PC-9 (cell line): ENCODE measurements around the gene SMURF1. TPM values are rescaled to one million over a fixed set of nuclear protein-coding genes. Genes with fewer than 3 reads are reported as not detected.

ENCODE experiments used
- BruUV-seq: library from RNA; stranded (reverse); fragments of 400-500 nt; replicated peaks from 2 replicates; lab custom pipeline; 2021; lab: Mats Ljungman, UMichigan
- CTCF ChIA-PET: fragments of 300-600 bp; sonication (Branson Sonifier 250); formaldehyde crosslinking; loops from one replicate; lab custom pipeline; 2022; ENCODE audit warnings: antibody characterized with exemption; lab: Charles Lee
- POLR2A ChIA-PET: fragments of 300-600 bp; sonication (Branson Sonifier 250); formaldehyde crosslinking; loops from one replicate; lab custom pipeline; 2022; ENCODE audit warnings: antibody characterized with exemption; ENCODE audit not compliant: unreplicated experiment; lab: Charles Lee
- DNase-seq, 2 experiments: peaks; one replicate each; pipeline versions ENCODE4 v3.0.0 to v3.0.0-alpha.2; 2015 to 2022; ENCODE audit warnings: mixed read lengths in 1 of 2
- H2AFZ ChIP-seq: fragments of 200-600 bp; sonication (generic); 2 replicates; pipeline ENCODE4 v1.8.1; 2017; ENCODE audit warnings: antibody characterized with exemption
- H3F3A ChIP-seq: fragments of 200-600 bp; sonication (generic); 2 replicates; pipeline ENCODE4 v1.8.1; 2017; ENCODE audit warnings: antibody characterized with exemption, mild to moderate bottlenecking, low read depth; ENCODE audit not compliant: insufficient read depth
- H3K27ac ChIP-seq: fragments of 200-600 bp; sonication (generic); 2 replicates; pipeline ENCODE4 v1.6.1; 2016; ENCODE audit warnings: mixed run types
- H3K27me3 ChIP-seq: fragments of 200-600 bp; sonication (generic); 2 replicates; pipeline ENCODE4 v1.6.1; 2016; ENCODE audit warnings: low read depth, mixed run types; ENCODE audit not compliant: insufficient read depth
- H3K36me3 ChIP-seq: fragments of 200-600 bp; sonication (generic); 2 replicates; pipeline ENCODE4 v1.6.1; 2016; ENCODE audit warnings: low read depth, mixed run types
- H3K4me1 ChIP-seq: fragments of 200-600 bp; sonication (generic); replicated peaks from 2 replicates; pipeline ENCODE4 v1.6.1; 2016; ENCODE audit warnings: mixed run types; ENCODE audit not compliant: insufficient read depth
- H3K4me2 ChIP-seq: fragments of 200-600 bp; sonication (generic); 2 replicates; pipeline ENCODE4 v1.6.1; 2017; ENCODE audit warnings: mixed run types
- H3K4me3 ChIP-seq: fragments of 200-600 bp; sonication (generic); 2 replicates; pipeline ENCODE4 v1.6.1; 2016; ENCODE audit warnings: mixed run types
- H3K79me2 ChIP-seq: fragments of 200-600 bp; sonication (generic); 2 replicates; pipeline ENCODE4 v1.6.1; 2017; ENCODE audit warnings: low read depth, mixed run types
- H3K9me2 ChIP-seq: fragments of 200-600 bp; sonication (generic); 2 replicates; pipeline ENCODE4 v1.8.1; 2017; ENCODE audit warnings: mild to moderate bottlenecking; ENCODE audit not compliant: insufficient read depth
- H3K9me3 ChIP-seq: fragments of 200-600 bp; sonication (generic); 2 replicates; pipeline ENCODE4 v1.8.1; 2016; ENCODE audit warnings: low read depth; ENCODE audit not compliant: insufficient read depth
- H4K20me1 ChIP-seq: fragments of 200-600 bp; sonication (generic); 2 replicates; pipeline ENCODE4 v1.8.1; 2017; ENCODE audit not compliant: insufficient read depth
- CTCF ChIP-seq: fragments of 200-600 bp; sonication (generic); conservative IDR thresholded peaks from 2 replicates; pipeline ENCODE4 v1.6.1; 2017; ENCODE audit warnings: mixed run types, antibody characterized with exemption, mild to moderate bottlenecking, moderate library complexity
- EZH2 ChIP-seq: fragments of 200-600 bp; sonication (generic); IDR thresholded peaks from 2 replicates; pipeline ENCODE4 v1.8.0; 2017; ENCODE audit warnings: antibody characterized with exemption, low read depth
- intact Hi-C: fragments of 100-400 bp; cut with micrococcal nuclease; formaldehyde crosslinking; loops from one replicate; pipeline ENCODE4 v1.10.0; 2022; ENCODE audit not compliant: unreplicated experiment
- total RNA-seq: library from RNA; stranded (reverse); gene quantifications from 2 replicates; pipeline ENCODE4 v1.2.3, GENCODE V29; 2021

SMURF1 gene
- total RNA-seq, 1 experiment from 2014 or later: 53.2 TPM

DNA sequence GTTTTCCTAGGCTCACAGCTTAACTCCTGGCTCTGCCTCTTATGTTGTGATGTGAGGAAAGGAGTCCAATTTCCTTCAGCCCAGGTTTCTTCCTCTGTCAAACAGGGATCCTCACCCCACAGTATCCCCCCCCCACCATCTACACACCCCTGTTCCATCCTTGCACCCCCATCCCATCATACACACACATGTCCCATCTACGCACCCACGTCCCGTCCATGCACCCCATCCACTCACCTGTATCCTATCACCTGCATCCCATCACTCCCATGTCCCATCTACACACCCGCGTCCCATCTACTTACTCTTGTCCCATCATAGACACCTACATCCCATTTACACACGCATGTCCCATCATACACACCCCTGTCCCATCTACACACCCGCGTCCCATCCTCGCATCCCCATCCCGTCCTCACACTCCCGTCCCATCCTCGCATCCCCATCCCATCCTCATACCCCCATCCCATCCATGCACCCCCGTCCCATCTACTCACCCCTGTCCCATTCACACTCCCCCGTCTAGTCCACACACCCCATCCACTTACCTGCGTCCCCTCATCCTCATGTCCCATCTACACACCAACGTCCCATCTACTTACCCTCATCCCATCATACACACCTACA, 148.3 kb downstream of the SMURF1 start:
- Histone ChIP-seq H3K79me2 (no peaks in the 10 kb centered on the region), H3K4me1 (no peaks in the 10 kb centered on the region), H3F3A (0 out of 2 replicates have a peak, but pooled peaks cover 6% of the 10 kb centered on the region), H2AFZ (no peak overlapping the region), H3K4me2 (no peak overlapping the region), H3K9me2 (no peaks in the 10 kb centered on the region), H3K27me3 (no peaks in the 10 kb centered on the region), H3K36me3 (no peaks in the 10 kb centered on the region), H3K4me3 (no peak overlapping the region), H3K9me3 (no peaks in the 10 kb centered on the region), H3K27ac (no peak overlapping the region), H4K20me1 (no peaks in the 10 kb centered on the region; the same call in 1 of the 2 replicates)
- BruUV-seq: no TSS peak
- ChIA-PET CTCF (no interaction called here), POLR2A (no interaction called here)
- DNase-seq: no peak
- intact Hi-C loops: no loop called here
- TF ChIP-seq EZH2 (no peak), CTCF (no peak)

- Histone ChIP-seq H3K79me2 (no peaks in the 10 kb centered on the region), H3F3A (0 out of 2 replicates have a peak, but pooled peaks cover 6% of the 10 kb centered on the region), H3K9me3 (no peaks in the 10 kb centered on the region), H3K4me2 (no peak overlapping the region), H3K4me3 (no peak overlapping the region), H3K4me1 (no peaks in the 10 kb centered on the region), H3K36me3 (no peaks in the 10 kb centered on the region), H2AFZ (no peak overlapping the region), H4K20me1 (no peaks in the 10 kb centered on the region; the same call in 1 of the 2 replicates), H3K27ac (no peak overlapping the region), H3K9me2 (no peaks in the 10 kb centered on the region), H3K27me3 (no peaks in the 10 kb centered on the region)
- intact Hi-C loops: no loop called here
- BruUV-seq: no TSS peak
- POLR2A ChIA-PET: no interaction called here
- no peak for DNase-seq
- CTCF ChIA-PET: no interaction called here
- TF ChIP-seq EZH2 (no peak), CTCF (no peak)
These were observed 148.8 kb downstream of the SMURF1 start for GRCh38 chr7:98995111-98995510.

DNA sequence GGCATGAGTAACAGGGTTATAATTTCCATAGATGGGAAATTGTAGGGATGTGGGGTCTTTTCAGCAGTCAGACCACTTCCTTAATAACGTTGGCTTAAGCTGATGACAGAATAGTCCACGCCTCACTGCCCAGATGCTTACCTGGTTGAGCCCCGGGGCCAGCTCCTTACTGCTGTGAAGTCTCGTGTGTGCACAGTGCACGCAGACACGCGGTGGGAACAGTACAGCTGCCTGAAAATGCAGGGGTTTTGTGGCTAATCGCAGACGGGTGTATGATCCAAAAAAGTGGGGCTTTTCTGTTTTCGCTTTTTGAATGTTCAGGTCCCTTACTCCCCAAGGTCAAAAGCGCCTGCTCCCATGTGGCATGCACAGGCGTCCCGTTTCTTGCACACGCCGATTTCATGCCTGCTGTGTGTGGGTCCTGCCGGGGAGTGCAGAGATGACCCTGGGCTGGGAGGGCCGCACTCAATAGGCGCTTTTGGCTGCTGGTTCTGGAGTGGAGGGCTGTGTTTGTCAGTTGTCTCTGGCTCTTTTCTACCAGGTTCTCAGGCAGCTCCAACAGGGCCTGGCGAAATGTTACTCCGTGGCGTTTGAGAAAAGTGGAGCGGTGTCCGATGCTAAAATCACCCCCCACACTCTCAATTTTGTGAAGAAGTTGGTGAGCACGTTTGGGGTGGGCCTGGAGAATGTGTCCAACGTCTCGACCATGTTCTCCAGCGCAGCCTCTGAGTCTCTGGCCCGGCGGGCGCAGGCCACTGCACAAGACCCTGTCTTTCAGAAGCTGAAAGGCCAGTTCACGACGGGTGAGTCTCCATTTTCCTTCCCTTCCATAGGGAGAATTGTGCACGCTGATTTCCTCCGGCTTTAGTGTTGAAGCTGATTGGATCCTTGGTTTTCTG, 149.6 kb downstream of the SMURF1 start:
- no TSS peak for BruUV-seq
- Histone ChIP-seq H3K36me3 (peaks cover 6% of the 10 kb centered on the region; the same call in 1 of the 2 replicates), H3K4me3 (no peak overlapping the region), H3K4me1 (no peaks in the 10 kb centered on the region), H3K9me2 (no peaks in the 10 kb centered on the region), H3K27me3 (no peaks in the 10 kb centered on the region), H3K27ac (no peak overlapping the region), H3K79me2 (no peaks in the 10 kb centered on the region), H4K20me1 (no peaks in the 10 kb centered on the region; the same call in 1 of the 2 replicates), H3K9me3 (no peaks in the 10 kb centered on the region), H2AFZ (no peak overlapping the region), H3K4me2 (no peak overlapping the region), H3F3A (0 out of 2 replicates have a peak, but pooled peaks cover 6% of the 10 kb centered on the region)
- ChIA-PET POLR2A (no interaction called here), CTCF (no interaction called here)
- intact Hi-C loops: no loop called here
- no peak for DNase-seq
- TF ChIP-seq EZH2: no peak
- TF ChIP-seq CTCF: no peak
